Hematopoietic multipotent progenitor cell treated with erythropoietin and hydrocortisone succinate and interleukin-3 and kit ligand, for 15 days (in vitro differentiated cells): Measurements from ENCODE around the gene PRDM5.

Source experiments
- DNase-seq: peaks from one replicate; pipeline ENCODE4 v3.0.0-alpha.2; 2015; ENCODE audit warnings: low spot score

PRDM5 gene

GRCh38 chr4:120855307-120856001 lies 67.1 kb downstream of the PRDM5 start:
- DNase-seq: no peak

GRCh38 chr4:120853161-120853935 lies 69.2 kb downstream of the PRDM5 start:
- no peak for DNase-seq

DNA sequence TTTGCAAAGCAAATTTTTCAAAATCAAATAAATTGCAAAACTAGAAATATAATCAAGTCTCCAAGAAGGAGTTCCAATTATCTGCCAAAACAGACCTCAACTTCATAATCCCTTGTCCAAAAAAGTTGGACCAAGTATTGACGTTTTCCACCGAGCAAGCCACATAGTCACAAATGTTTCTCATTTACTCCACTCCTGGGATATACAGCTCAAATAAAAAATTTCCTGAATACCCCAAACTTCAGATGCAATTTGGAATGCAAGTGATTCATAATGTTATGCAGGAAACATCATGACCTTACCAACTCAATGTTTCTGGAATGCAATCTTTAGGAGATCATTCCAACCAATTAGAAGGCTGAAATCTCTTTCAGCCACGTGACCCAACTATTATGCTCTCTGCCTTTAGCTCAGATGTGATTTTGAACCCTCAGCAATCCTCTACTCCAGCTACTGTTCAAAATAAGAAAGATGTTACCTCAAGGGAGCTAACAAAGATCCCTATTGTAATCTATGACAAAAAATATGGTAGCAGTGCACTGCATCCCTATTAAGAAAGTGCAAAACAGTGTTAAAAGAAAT lies 72.4 kb downstream of the PRDM5 start:
- DNase-seq: no peak

DNA sequence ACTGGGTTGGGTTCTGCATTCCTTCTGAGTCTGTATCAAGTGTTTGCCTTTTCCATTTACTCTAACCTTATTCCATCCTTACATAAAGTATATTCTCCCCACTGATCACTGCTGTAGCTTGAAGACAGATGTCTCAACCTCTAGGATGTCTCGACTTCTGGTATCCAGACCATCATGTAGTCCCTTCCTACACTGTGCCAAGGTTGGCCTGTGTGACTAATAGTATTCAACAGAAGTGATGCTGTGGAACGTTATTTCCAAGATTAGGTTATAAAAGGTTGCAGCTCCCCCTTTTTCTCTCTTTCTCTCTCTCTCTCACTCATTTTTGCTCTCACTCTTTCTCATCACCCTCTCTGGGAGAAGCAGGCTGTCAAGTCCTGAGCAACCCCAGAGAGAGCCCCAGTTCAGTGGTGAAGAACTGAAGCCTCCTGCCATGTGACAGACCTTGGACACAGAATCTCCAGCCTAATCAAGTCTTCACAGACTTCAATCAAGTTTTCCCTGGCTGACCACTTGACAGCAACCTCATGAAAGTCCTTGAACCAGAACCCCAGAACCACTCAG lies 75.4 kb downstream of the PRDM5 start:
- DNase-seq: no peak

- no peak for DNase-seq
These were observed 78.0 kb downstream of the PRDM5 start for GRCh38 chr4:120844528-120844921.

GRCh38 chr4:120843849-120844527 lies 78.5 kb downstream of the PRDM5 start:
- no peak for DNase-seq

DNA sequence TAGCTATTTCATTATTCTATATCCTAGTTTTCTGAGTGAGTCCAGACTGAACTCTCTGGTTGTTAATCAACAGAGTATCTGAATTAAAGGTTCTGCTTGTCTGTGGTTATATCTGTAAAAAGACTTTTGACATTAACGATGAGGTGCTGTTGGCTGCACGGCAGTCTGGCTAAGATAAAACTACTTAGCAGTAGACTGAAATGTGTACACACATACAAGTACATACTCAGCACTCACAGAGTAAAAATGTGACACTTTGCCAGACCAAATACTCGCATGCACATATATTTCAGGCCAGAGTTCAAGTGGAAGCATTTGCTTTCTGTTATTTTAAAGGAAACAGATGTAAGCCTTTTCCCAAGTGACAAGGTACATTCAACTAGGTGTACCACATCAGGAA lies 80.5 kb downstream of the PRDM5 start:
- no peak for DNase-seq

GRCh38 chr4:120841580-120841979 lies 80.9 kb downstream of the PRDM5 start:
- no peak for DNase-seq

GRCh38 chr4:120839974-120840751 lies 82.4 kb downstream of the PRDM5 start:
- DNase-seq: no peak

DNA sequence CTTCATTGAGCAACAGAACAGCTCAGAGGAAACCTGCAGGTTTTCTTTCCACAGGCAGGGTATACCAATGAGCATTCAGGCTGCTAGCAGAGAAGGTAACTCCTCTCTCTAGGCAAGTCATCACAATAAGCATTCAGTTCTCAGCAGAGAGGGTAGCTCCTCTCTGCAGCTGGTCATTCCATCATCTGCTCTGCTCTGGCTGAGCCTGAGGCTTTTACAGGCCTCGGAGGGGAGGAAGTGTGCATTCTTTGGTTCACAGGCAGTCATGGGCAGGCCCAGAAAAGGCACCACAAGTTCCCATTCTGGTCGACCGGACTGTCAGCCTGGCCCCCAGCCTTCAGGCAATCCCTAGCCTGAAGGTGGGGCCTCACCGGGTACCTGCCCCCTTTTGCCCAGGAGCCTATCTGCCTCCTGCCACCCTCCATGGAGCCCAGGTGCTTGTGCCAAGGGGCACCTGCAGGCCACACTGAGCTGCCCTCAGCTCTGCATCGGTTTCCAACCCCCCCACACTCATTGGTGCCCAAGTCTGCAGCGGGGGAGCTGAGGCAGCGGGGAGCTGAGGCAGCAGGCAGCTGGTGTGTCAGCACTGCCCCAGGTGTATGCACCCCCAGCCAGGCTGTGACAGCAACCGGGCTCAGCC lies 83.1 kb downstream of the PRDM5 start:
- DNase-seq: no peak

GRCh38 chr4:120838784-120839183 lies 83.7 kb downstream of the PRDM5 start:
- DNase-seq: no peak

DNA sequence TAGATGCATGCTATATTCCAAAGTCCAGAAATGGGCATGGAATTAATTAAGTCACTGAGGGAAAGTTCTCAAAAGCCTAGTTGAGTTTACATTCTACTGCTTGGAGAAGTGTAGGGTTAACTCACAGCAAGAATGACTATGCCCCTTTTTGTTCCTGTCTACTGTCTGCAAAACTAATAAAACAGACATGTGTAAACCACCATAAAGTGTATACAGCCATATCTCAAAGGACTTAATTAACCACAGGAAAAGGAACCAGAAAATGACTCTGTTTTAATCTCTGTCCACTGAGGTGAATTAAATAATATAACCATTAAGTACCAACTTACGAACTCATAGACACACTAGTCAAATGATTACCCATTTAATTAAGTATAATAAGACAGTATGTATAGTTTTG lies 84.9 kb downstream of the PRDM5 start:
- no peak for DNase-seq

- DNase-seq: no peak
These were observed 87.2 kb downstream of the PRDM5 start for GRCh38 chr4:120835342-120835741.

- no peak for DNase-seq
These were observed 92.3 kb downstream of the PRDM5 start for GRCh38 chr4:120830204-120830603.

DNA sequence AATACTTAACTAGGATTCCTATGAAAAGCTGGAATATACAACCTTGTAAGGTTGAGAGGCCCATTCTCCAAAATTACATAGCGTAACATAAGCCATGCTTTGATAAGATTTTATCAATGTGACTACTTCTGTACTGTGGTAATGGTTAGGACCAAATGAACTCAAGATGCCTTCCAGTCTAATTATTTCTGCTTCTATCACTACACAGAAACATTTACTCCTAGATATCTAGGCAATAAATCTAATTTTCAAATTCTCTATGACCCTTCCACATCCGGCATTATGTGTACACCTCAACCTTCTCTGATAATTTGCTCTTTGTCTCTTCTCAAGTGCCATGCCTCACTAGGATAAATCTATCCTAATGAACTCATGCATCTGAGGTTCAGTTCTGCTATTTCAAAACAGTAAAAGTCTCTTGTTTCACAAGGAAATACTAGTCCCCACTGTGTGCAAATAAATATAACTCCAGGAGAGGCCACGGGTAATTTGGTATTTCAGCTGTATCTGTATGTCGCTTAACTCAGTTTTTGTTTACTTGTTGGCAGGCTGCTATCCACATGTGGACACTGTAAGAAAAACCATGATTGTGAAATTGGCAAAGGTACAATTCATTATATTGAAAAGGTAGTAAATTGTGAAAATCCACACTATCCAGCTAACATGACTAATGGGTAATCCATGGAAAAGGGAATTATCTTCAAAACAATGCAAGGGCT lies 93.3 kb downstream of the PRDM5 start:
- no peak for DNase-seq

GRCh38 chr4:120826853-120827252 lies 95.7 kb downstream of the PRDM5 start:
- no peak for DNase-seq

- DNase-seq: no peak
These were observed 96.1 kb downstream of the PRDM5 start for GRCh38 chr4:120826449-120826848.

DNA sequence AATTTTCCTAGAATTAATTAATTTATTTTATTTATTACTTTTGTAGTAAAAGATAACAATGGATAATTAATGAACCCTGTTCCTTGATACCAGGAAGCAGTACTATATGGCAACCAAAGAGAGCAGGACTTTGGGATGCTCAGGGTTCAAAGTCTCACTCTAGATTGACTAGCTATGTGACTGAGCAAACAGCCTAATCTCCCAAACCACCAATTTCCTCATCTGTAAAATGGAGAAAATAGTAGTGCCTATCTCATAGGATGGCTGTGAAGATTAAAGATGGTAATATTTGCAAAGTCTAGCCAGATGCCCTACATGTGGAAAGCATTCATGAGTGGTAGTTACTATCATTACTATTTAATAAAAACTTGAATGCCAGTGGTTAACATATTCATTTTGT lies 97.6 kb downstream of the PRDM5 start:
- no peak for DNase-seq

GRCh38 chr4:120821977-120822376 lies 100.5 kb downstream of the PRDM5 start:
- no peak for DNase-seq

GRCh38 chr4:120821029-120821428 lies 101.5 kb downstream of the PRDM5 start:
- DNase-seq: no peak
